ENCODE results near the gene OMA1. TPM values are rescaled to one million over a fixed set of nuclear protein-coding genes. Genes with fewer than 3 reads are reported as not detected.

Gene OMA1
- 11.5 and 16.8 TPM in 2 replicates for polyA plus RNA-seq

DNA sequence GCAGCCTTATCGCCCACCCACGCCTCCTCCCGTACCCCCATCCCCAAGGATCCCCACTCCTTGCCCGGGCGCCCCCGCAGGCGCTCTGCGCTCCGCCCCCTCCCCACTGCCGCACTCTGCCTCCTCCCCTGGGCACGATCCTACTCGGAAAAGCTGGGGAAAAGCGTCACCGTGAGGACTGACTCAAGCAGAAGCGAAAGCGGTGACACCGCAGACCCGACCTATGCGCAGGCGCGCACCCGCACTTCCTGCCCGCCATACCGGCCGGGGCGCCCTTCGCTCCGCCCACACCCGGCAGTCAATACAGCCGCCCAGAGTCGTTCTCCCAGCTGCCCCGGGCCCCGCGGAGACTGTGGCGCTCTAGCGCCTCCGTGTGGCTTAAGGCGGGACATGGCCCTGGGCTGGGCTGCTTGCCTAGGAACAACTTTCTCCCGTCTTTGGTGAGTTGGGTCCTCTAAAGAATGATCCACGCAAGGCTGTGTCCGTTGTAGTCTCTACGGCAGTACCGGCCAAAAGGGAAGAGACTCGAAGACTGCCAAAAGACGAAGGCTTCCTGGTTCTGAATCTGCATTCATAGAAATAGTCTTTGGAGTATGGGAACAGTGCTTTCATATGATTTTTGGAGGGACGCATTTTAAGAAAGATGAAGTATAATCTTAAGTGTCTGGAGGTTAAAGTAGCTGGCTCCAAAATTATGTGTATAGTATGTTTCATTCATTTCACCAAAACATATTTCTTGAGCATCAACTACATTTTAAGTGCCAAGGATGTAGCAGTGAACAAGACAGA, at the start of gene OMA1:
TSS of gene OMA1 (minus strand) at position 207 of the 789 bp plus-strand sequence. CDS start 7,432 bp downstream, outside the sequence.

DNA sequence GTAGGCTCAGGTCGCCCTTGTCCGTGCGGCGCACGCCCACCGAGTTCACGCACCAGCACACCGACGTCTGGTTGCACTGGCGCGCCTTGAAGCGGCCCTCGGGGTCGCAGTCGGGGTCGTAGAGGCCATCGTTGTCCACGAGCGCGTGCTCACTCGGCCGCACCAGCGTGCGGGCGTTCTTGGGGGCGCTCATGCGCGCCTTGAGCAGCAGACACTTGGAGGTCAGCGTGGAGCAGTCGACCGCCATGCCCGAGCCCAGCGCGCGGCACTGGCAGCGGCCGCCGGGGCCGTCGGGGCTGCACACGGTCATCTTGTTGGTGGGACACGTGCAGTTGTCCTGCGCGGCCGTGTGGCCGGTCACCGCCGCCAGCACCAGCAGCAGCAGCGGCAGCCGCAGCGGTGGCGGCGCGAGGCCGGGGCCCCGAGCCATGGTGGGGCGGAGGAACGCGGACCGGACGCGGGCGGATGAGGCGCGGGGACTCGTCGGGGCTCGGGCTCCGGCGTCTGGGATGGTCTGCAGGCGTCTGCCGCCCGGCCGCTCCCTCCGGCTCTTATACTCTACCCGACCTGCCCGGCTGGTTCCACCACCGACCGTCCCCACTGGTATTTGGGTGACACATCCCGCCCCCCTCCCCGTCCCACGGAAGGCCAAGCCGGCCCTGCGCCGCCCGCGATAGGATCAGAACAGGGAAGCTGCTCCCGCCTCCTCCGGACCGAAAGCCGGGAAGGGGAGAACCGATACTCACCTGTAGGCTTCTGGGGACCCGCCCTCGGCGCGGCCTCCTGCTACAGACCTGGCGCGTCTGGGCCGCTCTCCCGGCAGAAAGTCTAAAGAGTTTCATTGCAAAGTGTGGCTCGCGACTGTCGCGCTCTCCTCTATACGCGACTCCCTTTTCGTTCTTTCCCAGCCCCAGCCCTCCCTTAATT, 30.5 kb upstream of the OMA1 start, which contains the start of gene TACSTD2:
TSS of gene TACSTD2 (minus strand) at position 526 of the 927 bp plus-strand sequence. CDS start at position 430, 96 bp downstream.

Other genes with a start within 250 kb of the OMA1 start
- gene TACSTD2, start 30.5 kb upstream of the OMA1 start, polyA plus RNA-seq: not detected in 2 replicates
- gene MYSM1, start 153.3 kb upstream of the OMA1 start, polyA plus RNA-seq: 16.4 and 37.6 TPM in 2 replicates
- gene JUN, start 237.3 kb upstream of the OMA1 start, polyA plus RNA-seq: 0.21 and 0.90 TPM in 2 replicates